Stimulated activated CD8-positive, alpha-beta memory T cell treated with anti-CD3 and anti-CD28 coated beads, Interleukin-12 subunit alpha, Interleukin-12 subunit beta, amount 100 ng/mL, for 1 hour (primary cell): ENCODE results near the gene PDSS1.
"Not testable (repeated sequence)": the region's sequence is repeated elsewhere in the genome, so short reads cannot be mapped to it uniquely, and the experiment has no call there.

Source experiments
- DNase-seq: peaks from one replicate; pipeline ENCODE4 v3.0.0-alpha.2; 2020; ENCODE audit warnings: low read depth

Gene PDSS1

DNA sequence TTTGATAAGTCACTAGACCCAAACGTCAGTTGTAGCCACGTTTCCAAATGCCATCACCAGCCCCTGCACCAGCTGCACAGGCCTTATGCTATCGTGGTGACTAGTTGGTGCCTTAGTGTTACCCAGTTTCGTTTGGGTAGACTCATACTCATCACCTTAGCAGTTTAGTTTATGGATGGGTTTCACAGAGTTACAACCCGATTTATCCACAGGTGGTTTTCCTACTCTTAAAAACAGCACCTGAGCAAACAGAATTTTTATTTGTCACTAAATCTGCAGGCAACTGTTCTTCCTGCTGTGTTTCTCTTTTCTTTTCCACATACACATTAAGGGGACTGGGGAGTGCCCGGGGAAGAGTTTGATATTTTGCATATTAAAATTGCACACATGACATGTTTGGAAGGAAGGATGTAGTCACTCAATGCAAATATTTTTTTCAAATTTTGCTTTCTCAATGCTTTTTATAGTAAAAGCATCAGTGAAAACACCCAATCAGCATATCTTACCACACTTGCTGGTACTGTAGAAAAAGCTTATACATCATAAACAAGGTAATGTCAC is 41.6 kb downstream of the PDSS1 start:
- DNase-seq = no peak

DNA sequence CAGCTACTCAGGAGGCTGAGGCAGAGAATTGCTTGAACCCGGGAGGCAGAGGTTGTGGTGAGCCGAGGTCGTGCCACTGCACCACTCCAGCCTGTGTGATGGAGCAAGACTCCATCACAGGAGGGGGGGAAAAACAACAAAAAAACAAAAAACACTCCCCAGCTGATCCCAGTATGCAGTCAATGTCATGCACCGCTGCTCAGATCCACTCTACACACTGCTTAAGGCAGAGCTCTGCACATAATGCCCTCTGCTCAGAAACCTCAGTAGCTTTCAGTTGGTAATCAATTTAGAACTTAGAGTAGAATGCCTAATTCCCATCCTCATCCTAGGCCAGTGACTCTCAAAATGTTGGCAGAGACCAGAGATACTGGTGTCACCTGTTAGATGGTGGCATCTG is 43.9 kb downstream of the PDSS1 start:
- DNase-seq = no peak

DNA sequence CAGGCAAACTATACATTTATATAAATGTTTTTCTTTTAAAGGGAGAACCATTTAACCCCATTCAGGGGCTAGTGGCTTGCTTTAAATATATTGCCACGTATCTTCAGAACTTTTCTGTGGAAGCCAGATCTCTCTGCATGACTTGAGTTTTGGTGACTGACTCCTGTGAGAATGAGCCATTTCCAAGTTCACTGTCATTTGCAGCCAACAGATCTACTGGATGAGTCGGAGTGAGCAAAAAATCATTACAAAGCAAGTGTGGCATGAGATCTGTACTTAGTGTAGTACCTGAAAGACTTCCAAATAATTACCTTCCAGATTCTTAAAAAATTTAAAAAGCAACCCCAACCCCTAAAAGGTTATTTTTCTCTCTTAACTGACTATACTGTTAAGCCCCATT is 45.6 kb downstream of the PDSS1 start:
- DNase-seq = no peak

DNA sequence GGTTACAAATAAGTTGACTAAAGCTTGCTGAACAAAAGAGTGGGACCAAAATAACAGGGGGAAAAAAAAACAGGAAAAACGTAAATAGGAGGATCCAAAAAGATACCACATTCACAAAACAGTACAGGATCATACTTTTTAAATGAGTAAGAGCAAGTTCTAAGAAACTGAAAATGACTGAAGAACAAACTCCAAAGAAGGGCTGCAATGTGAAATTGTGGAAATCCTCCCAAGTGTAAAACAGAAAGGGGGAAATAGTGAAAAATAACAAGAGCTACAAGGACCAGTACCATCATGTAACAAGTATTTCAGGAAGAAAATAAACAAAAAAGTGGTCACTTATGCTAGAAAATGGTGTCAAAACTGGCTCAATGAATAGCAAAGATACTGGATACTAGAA is 46.3 kb downstream of the PDSS1 start:
- DNase-seq = no peak

DNA sequence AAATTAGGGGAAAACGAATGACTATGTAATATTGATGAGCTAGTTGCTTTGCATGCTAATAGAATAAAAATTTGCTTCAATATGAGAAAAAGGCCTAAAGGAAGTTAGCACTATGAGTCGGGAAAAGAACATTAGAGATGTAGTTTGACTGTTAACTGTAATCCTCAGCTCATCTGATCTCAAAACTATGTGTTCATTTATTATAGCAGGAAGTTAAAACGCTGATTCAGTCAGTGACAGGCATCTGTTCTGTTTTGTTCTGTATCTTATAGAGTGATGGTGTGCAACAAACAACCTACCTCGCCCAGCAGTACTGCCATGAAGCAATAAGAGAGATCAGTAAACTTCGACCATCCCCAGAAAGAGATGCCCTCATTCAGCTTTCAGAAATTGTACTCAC is 48.6 kb downstream of the PDSS1 start:
- DNase-seq = no peak

DNA sequence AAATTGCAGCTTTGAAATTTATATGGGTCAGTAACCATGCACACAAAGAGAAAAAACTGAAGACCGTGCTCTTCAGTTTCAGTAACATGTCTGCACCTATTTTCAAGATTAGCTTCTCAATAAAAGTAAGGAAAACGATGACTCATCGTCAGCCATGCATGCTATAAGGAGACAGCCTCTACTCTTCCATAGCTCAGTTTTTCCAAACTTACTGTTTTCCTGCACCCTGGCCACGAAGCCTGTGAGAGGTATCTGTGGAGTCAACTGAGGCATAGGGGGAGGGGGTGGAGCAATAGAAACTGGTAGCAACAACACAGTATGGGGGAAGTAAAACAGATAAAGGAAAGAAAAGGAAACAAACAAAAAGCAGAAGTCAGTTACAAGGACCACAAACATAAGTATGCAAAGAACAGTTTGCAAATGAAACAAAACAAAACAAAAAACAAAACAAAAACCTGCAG is 58.0 kb downstream of the PDSS1 start:
- no peak for DNase-seq

DNA sequence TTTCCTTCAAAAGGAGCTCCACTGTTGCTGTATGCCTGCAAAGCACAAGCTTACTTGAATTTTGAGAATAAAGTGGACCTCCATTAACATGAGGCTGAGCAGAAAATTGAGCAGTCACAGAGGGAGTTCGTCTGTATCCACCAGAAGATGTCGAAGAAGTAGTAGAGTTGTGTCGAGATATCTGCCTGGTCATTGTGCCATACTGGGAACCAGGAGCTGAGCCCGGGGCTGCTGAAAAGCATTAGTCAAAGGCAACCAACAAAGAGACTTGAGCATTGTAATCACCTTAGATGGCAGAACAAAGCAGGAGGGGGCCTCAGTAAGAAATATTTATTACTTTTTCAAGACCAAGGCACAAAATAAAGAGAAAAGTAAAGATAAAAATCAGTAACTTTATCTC is 61.5 kb downstream of the PDSS1 start:
- DNase-seq = no peak

DNA sequence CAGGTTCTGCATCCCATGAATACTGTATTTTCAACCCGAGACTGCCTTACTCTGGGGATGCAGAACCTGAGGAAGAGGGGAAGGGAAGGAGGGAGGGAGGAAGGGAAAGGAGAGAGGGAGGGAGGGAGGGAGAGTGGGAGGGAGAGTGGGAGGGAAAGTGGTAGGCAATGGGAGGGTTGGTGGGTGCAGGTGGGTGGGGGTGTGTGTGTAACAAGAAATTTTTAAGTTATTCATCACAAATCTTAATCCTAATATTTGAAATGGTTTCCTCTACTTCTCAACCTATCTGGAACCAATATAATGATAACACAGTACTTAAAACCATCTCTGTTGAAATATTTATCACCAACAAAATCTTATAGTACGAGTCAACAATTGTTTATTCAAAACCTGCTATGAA is 68.0 kb downstream of the PDSS1 start:
- DNase-seq = no peak

DNA sequence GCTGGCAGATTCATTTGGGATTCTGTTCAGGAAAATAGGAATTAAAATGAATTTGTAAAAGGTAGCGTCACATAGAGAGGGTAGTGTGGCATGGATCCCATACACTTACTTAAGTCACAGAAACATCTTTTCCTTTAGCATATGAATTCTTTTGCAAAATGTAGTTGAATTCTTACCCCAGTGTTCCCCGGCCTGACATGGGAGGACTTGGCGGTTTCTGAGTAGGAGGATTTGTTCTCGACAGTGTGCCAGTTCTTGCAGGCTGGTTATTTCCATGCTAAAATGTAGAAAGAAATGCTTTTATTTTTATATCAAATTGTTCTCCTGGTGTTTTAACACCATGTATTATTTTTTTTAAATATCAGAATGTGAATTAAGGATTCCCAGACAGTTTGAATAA is 72.6 kb downstream of the PDSS1 start:
- DNase-seq = no peak

DNA sequence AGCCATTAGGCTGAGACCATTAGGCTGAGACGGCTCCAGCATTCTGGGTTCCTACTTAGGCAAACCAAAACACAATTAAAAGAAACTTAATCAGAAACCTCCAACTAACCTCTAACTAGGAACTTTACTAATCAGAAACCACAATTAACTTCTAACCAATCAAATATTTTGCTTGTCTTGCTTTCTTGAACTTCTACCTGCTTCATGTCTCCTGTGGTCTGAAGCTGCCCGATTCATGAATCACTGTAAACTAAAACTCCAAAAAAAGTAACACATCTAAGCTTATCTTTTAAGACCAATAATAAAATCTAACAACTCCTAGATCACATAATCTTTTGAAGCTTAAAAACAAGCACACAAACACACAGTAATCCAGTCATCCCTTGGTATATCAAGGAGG is 76.1 kb downstream of the PDSS1 start:
- no peak for DNase-seq

DNA sequence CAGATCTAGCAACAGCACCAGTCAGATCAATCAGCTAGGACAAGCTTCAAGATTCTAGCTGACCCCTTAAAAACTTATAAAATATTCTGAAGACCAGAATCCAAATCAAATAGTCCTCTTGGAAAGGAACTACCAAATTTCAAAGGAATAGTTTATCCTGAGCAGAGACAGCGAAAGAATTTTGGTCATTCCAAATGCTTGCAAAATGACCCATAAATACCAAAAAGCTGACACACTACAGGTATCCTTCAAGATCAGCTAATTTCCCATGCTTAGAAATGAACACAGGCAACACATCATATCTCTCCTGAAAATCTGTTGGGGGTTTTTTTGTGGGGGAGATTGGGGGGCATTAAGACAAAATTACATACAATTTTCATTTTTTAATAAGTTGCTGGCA is 78.8 kb downstream of the PDSS1 start:
- DNase-seq = no peak

DNA sequence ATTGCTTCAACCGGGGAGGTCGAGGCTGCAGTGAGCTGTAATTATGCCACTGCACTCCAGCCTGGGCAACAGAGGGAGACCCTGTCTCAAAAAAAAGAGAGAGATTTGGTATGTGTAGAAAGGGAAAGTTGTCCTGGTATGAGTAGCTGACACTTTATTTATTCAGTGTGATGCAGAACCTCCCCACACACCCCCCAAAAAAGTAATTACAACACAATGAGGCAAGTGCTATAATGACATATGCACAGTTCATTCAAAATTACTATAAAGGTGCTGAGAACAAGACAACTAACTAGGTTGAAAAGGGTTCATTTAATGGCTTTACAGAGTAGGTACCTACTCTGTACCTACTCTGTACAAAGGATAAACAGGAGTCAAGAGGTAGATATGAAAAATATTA is 80.2 kb downstream of the PDSS1 start:
- no peak for DNase-seq

DNA sequence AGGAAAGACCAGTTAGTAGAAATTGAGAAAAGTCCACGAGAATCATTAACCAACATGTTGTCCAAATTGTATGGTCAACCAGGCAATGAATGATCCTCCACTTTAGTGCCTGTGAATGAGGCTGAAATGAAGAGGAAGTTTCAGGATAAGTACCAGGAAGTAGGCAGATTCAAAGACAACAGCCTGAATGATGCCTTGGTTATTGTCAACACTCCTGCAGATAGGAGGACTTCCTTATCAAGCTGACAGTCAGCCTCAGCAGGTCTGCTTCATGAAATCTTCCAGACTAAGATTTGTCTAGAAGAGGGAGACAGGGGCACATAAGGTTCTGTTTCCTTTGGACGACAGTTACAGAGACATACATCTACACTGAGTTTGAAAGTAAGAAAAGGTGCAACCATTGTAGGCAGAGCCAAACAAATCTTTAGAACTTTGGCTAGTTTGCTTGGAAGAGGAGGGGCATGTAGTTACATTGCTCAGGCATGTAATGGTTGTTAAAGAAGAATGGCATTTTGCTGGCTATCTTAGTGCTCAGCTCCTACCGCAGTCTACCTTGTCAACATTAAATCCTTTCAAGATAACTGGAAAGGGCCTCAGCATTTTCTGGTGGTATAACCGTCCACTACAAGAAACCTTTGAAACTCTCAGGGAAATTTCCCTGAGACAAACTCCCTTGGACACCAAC is 81.8 kb downstream of the PDSS1 start:
- DNase-seq = no peak

DNA sequence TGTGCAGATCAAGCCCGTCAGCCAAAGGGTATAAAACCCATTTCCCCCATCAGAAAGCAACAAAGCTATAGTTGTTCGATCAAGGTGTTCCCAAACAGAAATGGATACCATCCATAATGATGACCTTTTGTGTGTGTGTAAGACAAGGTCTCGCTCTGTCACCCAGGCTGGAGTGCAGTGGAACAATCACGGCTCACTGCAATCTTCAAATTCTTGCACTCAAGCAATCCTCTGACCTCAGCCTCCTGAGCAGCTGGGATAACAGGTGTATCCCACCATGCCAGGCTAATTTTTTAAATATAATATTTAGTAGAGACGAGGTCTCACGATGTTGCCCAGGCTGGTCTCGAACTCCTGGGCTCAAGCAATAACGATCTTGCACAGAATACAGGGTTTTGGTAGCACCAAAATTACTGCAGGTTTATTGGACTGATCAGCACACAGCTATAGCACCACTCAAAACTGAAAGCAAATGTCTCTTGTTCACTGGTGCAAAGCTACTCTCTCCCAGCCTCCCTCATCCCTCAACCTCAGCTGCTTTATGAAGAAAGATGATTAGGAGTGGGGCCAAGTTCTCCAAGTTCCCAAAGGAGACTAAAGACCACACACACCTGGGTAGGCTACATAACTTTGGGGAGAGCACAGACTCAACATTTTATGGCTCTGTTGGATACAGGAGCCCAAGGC is 82.7 kb downstream of the PDSS1 start:
- no peak for DNase-seq

DNA sequence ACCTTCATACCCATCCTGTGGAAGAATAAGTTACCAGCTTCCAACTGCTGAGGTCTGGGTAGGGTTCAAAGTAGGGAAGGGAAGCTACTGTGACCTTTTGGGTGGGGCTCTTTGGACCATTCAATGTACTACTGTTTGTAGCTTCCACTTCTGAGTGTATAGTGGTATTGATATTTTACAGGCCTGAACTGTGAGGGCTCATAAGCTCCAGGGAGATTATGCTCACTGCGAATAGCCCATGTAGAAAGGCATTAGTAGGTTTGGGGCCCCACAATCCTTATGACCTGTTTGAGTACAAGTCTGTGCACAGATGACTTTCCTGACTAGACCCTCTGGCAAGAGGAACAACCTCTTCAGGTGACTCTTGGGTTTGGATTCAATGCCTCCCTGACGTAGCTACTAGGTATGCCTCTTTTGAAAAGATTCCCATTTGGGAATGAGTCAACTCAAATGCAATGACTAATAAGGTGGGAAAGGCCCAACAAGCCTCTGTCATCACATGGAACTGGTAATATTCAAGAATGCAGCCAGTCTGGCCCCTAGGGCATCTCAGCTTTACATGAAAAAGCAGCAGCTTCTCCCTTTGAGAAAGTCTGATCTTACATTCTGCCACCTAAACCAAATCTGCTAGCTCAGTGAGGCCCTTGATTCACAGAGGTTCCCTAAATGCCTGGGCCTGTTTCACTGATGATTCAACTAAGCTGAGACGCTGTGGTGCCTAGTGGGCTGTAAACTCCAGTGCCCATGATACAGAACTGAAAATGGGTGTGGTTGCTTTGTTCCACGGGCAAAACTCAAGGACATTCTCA is 83.5 kb downstream of the PDSS1 start:
- no peak for DNase-seq

DNA sequence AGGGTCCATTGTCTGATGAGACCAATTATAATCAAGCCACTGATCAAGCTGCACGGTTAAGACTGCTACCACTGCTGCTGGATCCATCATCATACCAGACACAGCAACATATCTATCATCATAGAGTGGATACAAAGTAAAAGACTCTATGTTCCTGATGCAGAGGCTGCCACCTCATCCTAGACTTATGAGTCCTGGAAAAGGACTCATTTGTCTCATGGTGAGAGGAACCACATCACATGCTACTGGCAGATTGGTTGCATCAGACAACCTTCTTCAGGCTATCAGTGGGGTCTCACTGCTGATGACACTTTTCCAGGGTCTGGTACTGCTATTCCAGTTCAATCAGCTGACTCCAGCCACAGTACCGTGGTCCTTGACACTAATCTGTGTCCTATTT is 84.3 kb downstream of the PDSS1 start:
- DNase-seq = no peak

DNA sequence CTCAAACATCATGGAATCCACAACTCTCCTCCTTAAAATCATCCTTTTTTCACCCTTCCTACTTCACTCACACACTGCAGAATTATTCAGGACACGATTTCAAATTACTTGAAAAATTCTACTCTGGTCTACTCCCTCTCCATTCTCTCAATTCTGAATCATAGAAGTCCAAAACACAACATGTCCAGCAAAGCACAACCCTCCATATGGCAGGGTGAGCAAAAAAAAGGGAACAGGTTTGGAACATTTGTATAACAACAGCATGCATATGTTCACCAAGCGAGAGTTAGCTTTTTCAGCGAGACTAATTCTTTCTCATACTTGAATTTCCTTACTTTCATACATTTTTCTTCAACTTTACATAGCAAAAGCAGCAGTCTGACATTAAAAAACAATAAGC is 89.9 kb downstream of the PDSS1 start:
- DNase-seq = no peak

DNA sequence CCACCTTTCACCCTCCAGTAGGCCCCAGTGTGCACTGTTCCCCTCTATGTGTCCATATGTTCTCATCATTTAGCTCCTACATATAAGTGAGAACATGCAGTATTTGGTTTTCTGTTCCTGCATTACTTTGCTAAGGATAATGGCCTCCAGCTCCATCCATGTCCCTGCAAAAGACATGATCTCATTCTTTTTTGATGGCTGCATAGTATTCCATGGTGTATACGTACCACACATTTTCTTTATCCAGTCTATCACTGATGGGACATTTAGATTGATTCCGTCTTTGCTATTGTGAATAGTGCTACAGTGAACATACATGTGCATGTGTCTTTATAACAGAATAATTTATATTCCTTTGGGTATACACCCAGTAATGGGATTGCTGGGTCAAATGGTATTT is 92.3 kb downstream of the PDSS1 start:
- not testable (repeated sequence) for DNase-seq

DNA sequence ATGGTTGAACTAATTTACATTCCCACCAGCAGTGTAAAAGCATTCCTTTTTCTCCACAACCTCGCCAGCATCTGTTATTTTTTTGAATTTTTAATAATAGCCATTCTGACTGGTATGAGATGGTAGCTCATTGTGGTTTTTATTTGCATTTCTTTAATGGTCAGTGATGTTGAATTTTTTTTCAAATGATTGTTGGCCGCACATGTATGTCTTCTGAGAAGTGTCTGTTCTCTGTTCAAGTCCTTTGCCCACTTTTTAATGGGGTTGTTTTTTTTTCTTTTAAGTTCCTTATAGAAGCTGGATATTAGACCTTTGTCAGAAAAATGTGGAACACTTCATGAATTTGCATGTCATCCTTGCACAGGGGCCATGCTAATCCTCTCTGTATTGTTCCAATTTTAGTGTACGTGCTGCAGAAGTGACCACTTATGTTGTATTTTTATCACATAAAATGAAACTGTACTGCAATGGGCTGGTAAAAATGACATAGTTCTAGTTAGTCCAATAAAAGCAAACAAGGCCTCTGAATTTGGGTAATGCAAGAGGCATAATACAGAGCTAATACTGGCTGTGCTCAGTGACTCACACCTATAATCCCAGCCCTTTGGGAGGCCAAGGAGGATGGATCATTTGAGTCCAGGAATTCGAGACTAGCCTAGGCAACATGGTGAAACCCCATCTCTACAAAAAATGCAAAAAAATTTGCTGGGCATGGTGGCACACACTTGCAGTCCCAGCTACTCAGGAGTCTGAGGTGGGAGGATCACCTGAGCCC is 92.9 kb downstream of the PDSS1 start:
- DNase-seq = no peak

DNA sequence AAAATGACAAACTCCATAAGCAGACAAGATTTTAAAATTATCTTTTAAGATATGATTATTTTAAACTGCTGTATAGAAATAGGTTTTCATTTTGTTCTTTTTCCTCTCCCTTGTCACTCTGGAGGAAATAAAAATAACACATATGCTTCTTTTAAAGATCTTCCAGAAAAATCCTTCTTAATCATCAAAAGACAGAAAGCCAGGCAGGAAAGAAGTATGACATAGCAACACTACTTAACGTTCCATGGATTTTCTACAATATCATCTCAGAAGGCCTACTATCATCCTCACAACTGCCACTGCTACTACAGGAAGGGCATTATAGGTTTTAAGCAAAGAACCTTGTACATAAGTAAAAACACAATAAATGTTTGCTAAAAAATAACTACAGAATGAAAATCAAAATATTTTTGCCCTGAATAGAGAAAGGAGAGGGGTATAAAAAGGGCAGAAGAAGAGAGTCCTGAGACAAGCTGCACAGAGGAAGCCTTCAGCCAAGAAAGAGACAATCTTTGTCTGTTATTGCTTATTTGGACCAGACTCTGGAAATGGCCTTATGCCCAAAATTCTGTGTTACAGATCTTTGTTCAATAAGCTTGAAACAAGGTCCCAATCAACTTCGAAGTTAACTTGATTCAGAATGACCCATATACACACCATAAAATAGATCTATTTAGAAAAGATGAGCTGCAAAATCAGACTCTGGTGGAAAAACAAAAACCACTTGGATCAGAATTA is 95.4 kb downstream of the PDSS1 start:
- DNase-seq = no peak
